Bone marrow (tissue), 2 donors: Measurements from ENCODE around the gene PIGL.
"Not testable (repeated sequence)": the region's sequence is repeated elsewhere in the genome, so short reads cannot be mapped to it uniquely, and the experiment has no call there.

ENCODE experiments used
- DNase-seq, 2 donors: peaks; one replicate each; lab custom pipeline; 2025; lab: John Stamatoyannopoulos, UW

Gene PIGL

DNA sequence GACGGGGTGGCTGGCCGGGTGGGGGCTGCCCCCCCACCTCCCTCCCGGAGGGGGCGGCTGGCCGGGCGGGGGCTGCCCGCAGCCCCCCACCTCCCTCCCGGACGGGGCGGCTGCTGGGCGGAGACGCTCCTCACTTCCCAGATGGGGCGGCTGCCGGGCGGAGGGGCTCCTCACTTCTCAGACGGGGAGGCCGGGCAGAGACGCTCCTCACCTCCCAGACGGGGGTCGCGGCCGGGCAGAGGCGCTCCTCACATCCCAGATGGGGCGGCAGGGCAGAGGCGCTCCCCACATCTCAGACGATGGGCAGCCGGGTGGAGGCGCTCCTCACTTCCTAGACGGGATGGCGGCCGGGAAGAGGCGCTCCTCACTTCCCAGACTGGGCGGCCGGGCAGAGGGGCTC, 95.1 kb downstream of the PIGL start:
- DNase-seq, result not testable (repeated sequence)

DNA sequence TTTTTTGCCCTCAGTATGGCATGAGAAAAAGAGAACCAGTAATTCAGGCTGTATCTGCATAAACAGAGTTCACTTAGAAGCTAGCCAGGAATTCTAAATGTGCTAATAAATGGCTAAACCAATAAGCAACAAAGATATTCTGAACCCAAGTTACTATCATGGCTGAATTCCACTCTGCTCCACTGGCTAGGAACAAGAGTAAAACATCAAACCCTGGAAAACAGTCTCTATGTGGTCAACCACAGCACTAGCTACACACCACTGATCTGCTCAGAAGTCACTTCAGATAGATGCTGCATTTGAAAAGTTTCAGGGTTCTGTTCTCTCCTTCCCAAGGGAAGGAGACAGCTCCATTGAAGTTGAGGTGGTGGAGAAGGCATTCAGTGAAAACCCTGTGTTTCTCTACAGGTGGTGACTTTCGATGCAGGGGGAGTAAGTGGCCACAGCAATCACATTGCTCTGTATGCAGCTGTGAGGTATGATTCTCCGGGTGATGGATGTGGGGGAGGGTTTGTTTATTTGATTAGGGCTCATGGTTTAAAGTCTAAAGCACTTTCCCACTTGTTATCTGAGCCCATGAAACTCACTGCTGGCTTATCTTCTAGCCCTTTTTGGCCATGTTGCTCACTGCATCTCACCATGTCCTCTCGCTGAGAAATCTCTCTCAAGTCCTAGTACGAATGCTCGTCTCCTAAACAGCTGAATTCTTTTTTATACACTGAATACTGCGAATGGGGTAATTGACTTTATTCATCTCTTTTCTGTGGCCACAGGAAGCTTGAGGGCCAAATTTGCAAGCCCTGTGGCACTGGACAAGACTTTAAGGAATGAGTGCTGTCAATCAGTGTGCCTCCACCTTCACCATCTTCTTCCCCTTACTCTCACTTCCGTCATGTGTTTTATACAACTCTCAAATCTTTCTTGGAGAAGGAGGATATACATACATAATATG, 96.4 kb downstream of the PIGL start:
- DNase-seq, result no peak

DNA sequence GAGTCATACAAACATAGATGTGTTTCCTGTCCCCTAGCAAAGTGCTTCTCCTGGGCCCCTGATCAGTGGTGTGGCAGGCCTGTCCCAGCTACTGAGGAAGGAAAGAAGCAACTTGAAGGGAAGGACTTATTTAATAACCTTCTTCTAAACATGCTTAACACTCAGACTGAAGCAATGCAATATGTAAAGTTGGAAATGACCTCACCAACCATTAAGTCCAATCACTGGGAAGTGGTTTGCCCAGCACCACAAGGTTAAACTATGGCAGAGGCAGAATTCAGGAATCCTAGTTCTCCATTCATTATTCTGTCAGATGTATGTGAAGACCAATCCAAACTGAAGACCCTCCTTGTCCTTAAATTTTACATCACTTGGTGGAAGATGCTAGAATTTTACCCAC, 97.2 kb downstream of the PIGL start:
- no peak for DNase-seq

DNA sequence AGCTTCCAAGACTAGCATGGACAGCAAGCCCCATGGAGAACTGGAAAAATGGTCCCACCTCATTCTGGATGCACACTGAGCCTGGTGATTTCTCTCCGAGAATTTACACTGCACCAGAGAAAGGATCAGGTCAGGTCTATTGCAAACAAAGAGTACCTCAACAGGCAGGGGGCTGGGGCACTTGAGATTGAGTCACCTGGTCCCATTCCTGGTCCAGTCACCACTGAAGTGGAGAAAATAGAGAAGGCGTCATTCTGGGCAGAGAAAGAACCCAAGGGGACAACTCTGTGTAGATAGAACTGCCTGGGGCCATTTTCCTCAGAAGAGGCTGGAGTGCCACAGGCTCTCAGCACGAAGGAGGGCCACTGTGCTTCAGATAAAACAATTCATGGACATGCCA, 97.8 kb downstream of the PIGL start:
- no peak for DNase-seq

DNA sequence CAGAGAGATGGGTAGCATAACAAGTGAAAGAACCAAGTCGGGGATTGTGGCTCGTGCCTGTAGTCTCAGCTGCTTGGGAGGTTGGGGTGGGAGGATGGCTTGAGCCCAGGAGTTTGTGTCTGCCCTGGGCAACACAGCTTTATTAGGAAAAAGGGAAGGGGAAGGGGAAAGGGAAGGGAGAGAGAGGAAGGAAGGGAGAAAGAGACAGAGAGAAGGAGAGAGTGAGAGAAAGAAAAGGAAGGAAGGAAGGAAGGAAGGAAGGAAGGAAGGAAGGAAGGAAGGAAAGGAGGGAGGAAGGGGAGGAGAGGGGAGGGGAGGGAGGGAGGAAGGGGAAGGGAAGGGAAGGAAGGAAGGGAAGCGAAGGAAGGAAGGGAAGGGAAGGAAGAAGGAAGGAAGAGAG, 103.0 kb downstream of the PIGL start:
- no peak for DNase-seq

DNA sequence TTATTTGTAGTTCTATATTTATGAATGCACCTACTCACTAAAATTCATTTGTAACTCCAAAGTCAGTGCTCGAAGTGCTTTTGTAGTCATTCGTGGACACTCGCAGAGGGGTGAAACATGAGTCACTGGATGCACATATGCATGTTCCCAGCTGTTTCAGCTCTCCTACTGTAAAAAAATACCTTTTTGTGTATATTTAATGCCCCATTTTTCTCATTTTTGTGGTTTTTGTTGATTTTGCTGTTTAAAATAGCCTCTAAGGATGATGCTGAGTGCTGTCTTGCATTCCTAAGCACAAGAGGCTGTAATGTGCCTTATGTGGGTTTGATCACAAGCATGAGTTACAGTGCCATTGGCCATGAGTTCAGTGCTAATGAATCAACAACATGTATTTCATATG, 105.6 kb downstream of the PIGL start:
- DNase-seq, result no peak

DNA sequence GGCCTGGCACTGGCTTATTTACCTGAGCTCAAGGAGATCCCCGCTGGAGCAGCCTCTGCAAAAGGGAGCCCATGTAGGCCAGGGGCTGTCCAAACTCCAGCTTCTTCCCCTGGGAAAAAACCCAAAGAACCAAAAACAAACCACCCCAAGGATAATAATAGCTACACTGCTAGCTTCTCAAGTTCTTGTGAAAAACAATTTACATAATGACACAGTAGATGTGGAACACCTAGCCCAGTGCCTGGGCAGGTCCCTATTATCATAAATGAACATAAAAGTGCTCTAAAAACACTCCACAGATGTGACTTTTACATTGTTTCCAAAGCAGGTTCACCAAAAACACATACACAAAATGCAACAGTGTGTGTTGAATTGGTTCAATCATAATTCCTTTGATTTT, 109.0 kb downstream of the PIGL start:
- no peak for DNase-seq

DNA sequence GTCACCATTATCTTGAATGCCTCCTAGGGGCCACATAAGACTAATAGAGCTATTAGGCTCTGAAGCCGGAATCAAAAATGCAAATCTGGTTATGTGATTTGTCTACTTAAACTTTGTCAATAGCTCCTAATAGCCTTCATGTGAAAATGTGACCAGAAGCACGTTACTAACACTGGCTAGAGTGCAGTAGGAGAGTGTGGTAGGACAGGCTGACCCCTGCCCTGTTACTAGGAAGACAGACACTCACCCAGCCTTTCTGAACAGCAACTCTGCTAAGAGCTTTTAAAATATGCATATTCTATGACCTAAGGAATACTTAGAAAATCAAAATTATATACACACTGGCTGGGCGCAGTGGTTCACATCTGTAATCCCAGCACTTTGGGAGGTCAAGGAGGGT, 110.0 kb downstream of the PIGL start:
- DNase-seq, result no peak

DNA sequence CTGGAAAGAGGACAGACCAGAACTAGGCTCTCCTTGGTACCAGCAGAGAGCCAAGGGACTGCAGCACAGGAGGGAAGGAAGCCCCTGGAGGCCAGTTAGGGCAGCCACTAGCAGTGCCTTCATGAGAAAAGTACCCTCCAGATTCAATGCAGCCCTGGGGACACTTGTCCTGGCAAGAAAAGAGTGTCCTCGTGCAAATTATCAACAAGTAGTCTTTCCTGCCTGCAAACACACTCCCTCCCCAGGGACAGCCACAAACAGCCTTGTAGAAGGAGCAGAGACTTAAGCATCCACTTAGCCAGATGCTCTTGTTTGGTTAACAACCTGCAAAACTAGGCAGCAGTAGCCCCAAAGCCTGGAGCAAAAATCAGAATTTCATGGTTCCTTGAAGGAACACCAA, 112.0 kb downstream of the PIGL start:
- DNase-seq, result no peak

DNA sequence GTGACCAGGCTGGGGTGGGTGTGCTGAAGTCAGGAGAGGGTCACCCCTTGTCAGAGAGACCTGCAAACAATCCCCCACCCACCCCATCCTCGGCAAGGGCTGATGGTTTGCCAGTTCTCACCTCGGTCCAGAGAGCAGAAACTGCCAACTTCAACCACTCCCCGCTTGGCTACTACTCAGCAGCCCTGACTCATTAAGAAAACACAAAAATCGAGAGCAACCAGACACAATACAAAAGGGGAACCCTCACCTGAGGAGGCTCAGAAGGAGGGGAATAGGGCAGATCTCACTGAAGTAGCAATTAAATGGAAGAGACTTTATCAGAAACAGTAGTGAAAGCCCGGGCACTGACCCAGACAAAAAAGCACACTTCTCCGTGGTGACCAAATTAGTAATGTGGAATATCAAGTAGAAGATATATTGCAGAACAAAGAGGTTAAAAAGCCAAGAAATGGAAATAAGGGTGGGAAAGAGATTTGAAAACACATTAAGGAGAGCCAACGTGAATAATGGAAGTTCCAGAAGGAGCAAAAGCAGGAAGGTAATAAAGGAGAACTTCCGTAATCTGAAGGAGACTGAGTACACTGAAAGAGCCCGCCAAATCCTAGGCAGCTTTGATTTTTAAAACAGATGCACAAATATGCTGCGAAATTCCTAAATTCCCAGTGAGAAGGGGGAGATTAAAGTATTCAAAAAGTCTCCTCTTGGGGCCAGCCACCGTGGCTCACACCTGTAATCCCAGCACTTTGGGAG, 112.7 kb downstream of the PIGL start:
- DNase-seq, result no peak

DNA sequence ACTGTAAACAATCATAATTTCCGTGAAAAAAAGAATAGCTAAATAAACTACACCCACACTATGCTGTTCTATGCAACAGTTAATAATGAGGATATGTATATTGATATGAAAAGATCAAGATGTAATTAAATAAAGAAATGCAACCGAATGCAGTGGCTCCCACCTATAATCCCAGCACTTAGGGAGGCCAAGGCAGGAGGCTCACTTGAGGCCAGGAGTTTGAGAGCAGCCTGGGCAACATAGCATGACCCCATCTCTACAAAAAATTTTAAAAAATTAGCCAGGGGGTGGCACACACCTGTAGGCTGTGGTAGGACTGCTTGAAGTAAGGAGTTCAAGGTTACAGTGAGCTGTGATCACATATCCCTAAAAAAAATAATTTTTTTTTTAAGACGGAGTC, 121.4 kb downstream of the PIGL start:
- no peak for DNase-seq

DNA sequence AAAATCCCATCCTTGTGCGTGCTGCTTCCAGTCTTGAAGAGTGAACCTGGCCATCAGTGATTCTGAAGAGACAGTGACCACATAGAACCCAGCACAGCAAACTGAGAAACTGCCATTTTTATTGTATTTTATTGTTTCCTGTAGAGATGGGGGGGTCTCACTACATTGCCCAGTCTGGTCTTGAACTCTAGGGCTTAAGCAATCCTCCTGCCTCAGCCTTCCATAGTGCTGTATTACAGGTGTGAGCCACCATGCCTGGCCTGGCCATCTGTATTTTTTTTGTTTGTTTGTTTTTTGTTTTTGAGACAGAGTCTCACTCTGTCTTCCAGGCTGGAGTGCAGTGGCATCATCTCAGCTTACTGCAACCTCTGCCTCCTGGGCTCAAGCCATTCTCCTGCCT, 122.4 kb downstream of the PIGL start:
- DNase-seq, result no peak

DNA sequence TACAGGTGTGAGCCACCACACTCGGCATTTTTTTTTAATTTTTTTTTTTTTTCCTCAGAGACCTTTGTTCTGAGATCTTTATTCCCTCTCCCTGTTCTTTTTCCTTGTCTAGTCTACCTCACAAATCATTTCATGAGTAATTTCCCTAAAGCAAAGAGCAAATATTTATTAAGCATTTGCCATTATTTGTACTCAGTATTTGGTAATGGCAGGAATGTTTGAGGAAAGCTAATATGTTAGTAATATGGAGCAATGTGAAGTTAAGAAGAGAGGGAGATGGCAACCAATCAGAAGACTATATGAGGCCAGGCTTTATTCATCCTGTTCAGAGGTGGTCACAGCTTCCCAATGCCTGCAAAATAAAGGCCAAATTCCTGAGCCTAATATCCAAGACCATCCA, 122.9 kb downstream of the PIGL start:
- no peak for DNase-seq

DNA sequence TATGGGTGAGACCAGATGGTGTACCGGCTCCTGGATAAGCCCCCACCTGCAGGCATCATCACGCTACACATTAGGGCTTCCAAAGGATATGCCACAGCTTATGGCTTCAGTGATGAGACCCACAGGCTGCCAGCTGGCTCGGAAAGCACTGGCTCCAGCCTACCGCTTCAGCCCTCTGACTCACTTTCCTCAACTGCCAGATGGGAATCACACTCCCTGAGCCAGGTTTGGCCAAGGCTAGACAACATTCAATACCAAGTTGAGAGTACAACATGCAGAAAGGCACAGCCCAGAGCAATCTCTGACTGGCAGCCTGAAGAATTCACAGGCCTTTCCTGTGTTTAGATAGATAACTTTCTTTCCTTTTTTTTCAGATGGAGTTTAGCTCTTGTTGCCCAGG, 126.0 kb downstream of the PIGL start:
- no peak for DNase-seq

DNA sequence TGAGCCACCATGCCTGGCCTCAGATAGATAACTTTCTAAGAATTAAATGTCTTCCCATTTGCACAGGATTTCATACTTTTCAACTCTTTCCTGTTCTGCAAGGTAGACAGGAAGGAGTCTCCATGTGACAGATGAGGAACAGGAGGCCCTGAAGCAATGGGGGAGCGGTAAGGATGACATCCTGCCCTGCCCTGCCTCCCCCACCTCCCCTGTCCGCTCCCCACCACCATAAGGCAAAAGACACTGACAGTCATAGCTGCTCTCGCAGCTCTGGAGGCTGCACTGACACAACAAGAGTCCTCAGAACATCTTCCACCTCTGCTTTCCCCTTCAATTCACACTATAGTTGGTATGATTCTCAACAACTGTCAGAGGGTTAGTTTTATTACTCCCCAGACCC, 126.6 kb downstream of the PIGL start:
- DNase-seq, result no peak

DNA sequence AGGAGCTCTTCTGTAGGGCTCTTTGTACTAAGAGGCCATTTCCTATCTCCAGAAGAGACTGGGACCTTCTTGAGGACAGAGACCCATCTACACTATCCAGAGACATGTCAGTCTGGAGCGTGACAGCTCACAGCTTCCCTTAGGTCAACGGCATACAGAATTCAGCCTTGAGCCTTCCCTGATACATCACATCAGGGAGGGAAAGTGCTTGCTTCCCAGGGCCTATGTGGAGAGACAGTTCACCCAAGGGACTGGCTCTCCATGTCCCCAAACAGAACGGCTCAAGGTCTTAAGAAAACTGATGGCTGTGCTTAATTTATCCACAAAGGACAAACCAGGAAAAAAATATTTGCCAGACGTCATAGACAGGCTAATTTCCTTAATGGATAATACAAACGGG, 128.6 kb downstream of the PIGL start:
- no peak for DNase-seq

DNA sequence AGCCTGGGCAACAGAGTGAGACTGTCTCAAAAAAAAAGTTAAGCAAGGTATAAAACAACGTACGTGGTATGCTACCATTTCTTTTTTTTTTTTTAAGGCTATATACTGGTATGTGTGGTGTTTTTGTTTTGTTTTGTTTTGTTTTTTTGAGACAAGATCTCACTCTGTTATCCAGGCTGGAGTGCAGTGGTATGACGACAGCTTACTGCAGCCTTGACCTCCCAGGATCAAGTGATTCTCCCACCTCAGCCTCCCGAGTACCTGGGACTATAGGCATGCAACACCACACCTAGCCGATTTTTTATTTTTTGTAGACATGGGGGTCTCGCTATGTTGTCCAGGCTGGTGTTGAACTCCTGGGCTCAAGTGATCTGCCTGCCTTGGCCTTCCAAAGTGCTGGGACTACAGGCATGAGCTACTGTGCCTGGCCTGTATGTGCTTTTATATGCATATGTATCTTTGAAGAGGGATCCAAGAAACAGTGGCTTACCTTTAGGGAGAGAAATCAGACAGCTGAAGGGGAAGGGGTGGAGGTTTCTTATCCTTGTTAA, 129.8 kb downstream of the PIGL start:
- no peak for DNase-seq

DNA sequence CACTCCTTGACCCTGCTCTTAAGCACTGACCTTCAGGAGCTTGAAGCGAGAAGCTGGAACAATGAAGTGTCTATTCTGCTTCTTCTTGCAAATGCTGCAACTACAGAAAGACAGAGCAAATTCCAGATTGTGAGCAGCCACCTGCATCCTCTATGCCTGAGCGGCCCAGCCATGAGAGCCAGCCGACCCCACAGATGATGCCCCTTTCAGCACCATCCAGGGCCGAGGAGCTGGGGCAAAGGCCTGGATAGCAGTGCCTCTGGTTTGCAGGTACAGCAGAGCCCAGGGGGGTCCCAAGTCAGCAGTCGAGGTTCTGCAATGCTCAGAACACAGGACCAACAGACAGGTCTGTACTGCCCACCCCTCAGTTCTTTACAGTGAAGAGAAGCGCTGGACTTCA, 131.6 kb downstream of the PIGL start:
- DNase-seq, result no peak

DNA sequence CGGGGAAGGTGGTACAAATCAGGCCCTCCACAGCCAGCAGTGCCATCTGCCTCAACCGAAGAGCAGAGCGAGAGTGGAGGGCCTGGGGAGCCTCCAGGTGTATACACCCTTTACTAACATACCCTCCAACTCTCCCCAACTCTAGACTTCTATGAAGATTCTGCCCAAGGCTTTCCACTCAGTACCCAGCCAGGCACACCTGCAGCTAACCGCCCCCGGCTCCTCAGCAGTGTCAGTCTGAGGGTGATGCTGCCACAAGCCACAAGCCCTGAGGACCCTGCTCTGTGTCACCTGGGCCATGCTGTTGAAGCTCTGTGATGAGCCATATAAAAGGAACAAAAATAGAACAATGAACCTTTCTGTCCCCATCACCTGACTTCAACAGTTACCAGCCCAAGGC, 132.4 kb downstream of the PIGL start:
- DNase-seq, result no peak

DNA sequence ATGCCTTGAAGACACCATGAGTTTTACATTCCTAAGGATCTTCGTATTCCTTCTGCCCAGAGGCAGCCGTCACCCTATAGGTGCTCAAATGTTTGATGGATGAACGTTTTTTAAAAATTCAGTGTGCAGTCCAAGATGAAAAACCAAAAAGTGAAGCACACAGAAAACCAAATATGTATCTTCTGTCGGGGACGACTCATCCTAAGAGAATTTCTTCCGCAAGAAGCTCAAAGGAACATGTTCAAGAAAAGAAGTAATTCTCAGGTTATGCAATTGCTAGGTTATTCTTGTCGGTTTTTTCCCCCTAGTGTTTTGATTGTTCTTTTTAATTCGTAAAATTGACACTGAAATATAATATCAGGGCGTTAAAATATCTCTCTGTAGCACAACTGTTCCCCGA, 134.8 kb downstream of the PIGL start:
- DNase-seq, result no peak

DNA sequence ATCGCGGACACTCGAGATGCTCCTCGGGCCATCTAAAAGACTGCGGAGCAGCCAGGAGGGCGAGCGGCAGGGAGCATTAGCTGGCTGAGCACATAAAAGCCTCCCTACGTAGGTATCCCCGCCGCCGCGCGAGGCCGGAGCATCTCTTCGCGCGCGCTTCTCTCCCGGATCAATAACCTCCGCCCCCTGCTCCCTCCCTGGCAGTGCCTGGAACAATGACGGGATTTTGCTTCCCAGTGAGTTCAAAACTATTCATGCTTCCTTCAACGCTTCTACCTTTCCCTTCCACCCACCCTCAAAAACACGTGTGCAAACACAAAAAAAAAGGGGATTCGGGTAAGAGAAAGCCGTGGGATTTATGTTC, 135.3 kb downstream of the PIGL start:
- no peak for DNase-seq

DNA sequence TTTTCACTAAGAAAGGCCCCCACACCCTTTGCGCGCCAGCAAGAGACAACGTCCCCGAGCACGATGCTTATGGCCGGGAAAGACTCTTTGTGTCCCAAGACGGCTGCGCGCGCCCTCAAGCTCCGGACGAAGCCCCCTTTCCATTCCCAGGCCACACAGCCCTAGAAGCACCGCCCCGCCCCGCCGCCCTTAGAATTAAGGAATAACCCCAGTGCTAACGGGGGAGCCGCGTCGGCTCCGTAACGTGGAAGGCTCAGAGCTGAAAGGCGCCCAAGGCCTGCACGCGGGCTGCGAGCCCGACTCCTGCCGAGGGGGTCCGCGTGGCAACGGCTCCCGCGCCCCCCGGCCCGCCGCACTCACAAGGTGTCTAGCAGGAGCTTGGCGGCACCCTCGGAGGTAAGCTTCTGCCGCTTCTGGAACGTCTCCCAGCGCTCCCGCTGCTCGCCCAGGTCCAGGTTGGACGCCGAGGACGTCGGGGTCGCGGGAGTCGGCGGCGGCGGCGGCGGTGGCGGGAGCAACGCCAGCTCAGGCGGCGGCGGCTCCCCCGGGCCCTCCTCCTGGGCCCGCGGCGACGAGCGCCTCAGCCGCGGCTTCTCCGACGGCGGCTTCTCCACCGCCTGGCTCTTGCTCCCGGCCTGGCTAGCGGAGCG, 135.8 kb downstream of the PIGL start:
- DNase-seq, result peak in 1 of 2 donors; percentile 46
